ENCODE measurements around the gene ARMC3.
"Not testable (repeated sequence)": the region's sequence is repeated elsewhere in the genome, so short reads cannot be mapped to it uniquely, and the experiment has no call there.

DNA sequence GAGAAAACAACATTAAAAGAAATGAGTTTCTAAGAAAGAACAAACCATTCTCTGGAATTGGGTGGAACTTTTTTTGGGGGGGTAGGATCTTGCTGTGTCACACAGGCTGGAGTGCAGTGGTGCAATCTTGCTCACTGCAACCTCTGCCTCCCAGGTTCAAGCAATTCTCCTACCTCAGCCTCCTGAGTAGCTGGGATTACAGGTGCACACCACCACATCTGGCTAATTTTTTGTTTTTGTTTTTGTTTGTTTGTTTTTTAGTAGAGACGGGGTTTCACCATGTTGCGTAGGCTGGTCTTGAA is 136.9 kb downstream of the ARMC3 start:
- not testable (repeated sequence) for TF ChIP-seq CTCF (conservative IDR thresholded peaks at IDR 0.05; ENCODE audit: low read depth in 2 of 2); POLR2AphosphoS5 (IDR thresholded peaks at IDR 0.05; ENCODE audit: low read depth); EZH2phosphoT487 (IDR thresholded peaks at IDR 0.05; ENCODE audit: unreplicated experiment); CREB1 (CRISPR knock-in tag; IDR thresholded peaks at IDR 0.05; ENCODE audit: low read depth); EZH2 (IDR thresholded peaks at IDR 0.05; ENCODE audit: low read depth, unreplicated experiment); STAT1 (IDR thresholded peaks at IDR 0.05; ENCODE audit: unreplicated experiment)
- TF ChIP-seq, protein P1, sequence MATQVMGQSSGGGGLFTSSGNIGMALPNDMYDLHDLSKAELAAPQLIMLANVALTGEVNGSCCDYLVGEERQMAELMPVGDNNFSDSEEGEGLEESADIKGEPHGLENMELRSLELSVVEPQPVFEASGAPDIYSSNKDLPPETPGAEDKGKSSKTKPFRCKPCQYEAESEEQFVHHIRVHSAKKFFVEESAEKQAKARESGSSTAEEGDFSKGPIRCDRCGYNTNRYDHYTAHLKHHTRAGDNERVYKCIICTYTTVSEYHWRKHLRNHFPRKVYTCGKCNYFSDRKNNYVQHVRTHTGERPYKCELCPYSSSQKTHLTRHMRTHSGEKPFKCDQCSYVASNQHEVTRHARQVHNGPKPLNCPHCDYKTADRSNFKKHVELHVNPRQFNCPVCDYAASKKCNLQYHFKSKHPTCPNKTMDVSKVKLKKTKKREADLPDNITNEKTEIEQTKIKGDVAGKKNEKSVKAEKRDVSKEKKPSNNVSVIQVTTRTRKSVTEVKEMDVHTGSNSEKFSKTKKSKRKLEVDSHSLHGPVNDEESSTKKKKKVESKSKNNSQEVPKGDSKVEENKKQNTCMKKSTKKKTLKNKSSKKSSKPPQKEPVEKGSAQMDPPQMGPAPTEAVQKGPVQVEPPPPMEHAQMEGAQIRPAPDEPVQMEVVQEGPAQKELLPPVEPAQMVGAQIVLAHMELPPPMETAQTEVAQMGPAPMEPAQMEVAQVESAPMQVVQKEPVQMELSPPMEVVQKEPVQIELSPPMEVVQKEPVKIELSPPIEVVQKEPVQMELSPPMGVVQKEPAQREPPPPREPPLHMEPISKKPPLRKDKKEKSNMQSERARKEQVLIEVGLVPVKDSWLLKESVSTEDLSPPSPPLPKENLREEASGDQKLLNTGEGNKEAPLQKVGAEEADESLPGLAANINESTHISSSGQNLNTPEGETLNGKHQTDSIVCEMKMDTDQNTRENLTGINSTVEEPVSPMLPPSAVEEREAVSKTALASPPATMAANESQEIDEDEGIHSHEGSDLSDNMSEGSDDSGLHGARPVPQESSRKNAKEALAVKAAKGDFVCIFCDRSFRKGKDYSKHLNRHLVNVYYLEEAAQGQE (IDR thresholded peaks at IDR 0.05; ENCODE audit: unreplicated experiment) = not testable (repeated sequence)

Measured in GM23338 (cell line).